Measurements from ENCODE around the gene ATPAF1.

DNA sequence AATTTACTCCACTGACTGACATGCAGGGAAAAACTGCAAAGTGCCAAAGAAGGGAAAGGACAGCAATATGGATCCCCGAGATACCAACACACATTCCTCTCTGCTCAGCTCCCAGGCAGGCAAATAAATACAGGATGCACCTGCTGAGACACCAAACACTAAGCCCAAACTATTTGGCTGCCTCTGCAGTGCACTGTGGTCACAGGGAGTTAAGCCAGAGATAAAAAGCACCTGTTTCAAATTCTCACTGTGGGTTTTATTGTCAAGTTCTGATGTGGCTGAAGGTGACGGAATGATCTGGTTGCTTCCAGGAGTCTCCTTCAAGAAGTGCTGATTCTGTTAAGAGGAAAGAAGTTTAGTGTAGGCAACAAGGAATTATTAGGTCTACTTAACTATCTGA lies 21.2 kb upstream of the ATPAF1 start:
- TF ChIP-seq, protein P1, sequence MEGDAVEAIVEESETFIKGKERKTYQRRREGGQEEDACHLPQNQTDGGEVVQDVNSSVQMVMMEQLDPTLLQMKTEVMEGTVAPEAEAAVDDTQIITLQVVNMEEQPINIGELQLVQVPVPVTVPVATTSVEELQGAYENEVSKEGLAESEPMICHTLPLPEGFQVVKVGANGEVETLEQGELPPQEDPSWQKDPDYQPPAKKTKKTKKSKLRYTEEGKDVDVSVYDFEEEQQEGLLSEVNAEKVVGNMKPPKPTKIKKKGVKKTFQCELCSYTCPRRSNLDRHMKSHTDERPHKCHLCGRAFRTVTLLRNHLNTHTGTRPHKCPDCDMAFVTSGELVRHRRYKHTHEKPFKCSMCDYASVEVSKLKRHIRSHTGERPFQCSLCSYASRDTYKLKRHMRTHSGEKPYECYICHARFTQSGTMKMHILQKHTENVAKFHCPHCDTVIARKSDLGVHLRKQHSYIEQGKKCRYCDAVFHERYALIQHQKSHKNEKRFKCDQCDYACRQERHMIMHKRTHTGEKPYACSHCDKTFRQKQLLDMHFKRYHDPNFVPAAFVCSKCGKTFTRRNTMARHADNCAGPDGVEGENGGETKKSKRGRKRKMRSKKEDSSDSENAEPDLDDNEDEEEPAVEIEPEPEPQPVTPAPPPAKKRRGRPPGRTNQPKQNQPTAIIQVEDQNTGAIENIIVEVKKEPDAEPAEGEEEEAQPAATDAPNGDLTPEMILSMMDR (IDR thresholded peaks at IDR 0.05): no peak
- TF ChIP-seq, protein P2, sequence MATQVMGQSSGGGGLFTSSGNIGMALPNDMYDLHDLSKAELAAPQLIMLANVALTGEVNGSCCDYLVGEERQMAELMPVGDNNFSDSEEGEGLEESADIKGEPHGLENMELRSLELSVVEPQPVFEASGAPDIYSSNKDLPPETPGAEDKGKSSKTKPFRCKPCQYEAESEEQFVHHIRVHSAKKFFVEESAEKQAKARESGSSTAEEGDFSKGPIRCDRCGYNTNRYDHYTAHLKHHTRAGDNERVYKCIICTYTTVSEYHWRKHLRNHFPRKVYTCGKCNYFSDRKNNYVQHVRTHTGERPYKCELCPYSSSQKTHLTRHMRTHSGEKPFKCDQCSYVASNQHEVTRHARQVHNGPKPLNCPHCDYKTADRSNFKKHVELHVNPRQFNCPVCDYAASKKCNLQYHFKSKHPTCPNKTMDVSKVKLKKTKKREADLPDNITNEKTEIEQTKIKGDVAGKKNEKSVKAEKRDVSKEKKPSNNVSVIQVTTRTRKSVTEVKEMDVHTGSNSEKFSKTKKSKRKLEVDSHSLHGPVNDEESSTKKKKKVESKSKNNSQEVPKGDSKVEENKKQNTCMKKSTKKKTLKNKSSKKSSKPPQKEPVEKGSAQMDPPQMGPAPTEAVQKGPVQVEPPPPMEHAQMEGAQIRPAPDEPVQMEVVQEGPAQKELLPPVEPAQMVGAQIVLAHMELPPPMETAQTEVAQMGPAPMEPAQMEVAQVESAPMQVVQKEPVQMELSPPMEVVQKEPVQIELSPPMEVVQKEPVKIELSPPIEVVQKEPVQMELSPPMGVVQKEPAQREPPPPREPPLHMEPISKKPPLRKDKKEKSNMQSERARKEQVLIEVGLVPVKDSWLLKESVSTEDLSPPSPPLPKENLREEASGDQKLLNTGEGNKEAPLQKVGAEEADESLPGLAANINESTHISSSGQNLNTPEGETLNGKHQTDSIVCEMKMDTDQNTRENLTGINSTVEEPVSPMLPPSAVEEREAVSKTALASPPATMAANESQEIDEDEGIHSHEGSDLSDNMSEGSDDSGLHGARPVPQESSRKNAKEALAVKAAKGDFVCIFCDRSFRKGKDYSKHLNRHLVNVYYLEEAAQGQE (IDR thresholded peaks at IDR 0.05; ENCODE audit: insufficient read depth in 1 of 2, low read depth in 2 of 2, low read length in 1 of 2): no peak
- TF ChIP-seq SIN3A (IDR thresholded peaks at IDR 0.05; ENCODE audit: borderline replicate concordance, insufficient read depth, low read depth, low read length): no peak
- TF ChIP-seq POLR2AphosphoS5 (IDR thresholded peaks at IDR 0.05; ENCODE audit: low read depth, low read length): no peak
- TF ChIP-seq TCF7L2 (IDR thresholded peaks at IDR 0.05; ENCODE audit: low read depth, low read length): no peak

Measured in Panc1 (cell line).